Thyroid gland (tissue), 4 donors: ENCODE data around the gene LRFN2.

ENCODE experiments used
- CTCF ChIP-seq, 6 experiments: fragments of 200-600 bp in 3 of 6; fragments of 450-650 bp in 3 of 6; sonication (generic) in 3 of 6; IDR thresholded peaks; one replicate each; pipeline ENCODE4 v1.5.1; 2016 to 2019; ENCODE audit warnings: antibody characterized with exemption in 6 of 6, mild to moderate bottlenecking in 2 of 6, inconsistent platforms in 1 of 6, moderate library complexity in 1 of 6
- POLR2A ChIP-seq, 2 donors: fragments of 450-650 bp; IDR thresholded peaks; one replicate each; pipeline ENCODE4 v1.6.1; 2017; ENCODE audit warnings: antibody characterized with exemption in 2 of 2, mild to moderate bottlenecking in 2 of 2, moderate library complexity in 1 of 2

- no peak for TF ChIP-seq CTCF (IDR thresholded peaks at IDR 0.05)
- TF ChIP-seq POLR2A (IDR thresholded peaks at IDR 0.05) = no peak
Measured at GRCh38 chr6:40456390-40457013, 130.7 kb downstream of the LRFN2 start.
